ENCODE data around the gene BPIFB4. TPM values are rescaled to one million over a fixed set of nuclear protein-coding genes. Genes with fewer than 3 reads are reported as not detected.

Gene BPIFB4
- not detected in 2 replicates for total RNA-seq

GRCh38 chr20:33079259-33079658 lies at the start of gene BPIFB4:
Gene BPIFB4 (plus strand): TSS chr20:33079643. CDS start chr20:33081527, 1,884 bp downstream.
- H3K4me3 ChIP-seq (ENCODE audit: low read depth, low read length), result no peak within 1 kb of the TSS
- H3K36me3 ChIP-seq (ENCODE audit: control insufficient read depth, insufficient read depth, low read length), result no peaks in the 10 kb centered on the region
- DNase-seq (ENCODE audit: low read depth), result no peak
- no peak for TF ChIP-seq CTCF (IDR thresholded peaks at IDR 0.05; ENCODE audit: insufficient read depth, low read length, poor library complexity, severe bottlenecking)
- H3K27me3 ChIP-seq (ENCODE audit: control insufficient read depth, insufficient read depth, low read length), result no peaks in the 10 kb centered on the region

- Histone ChIP-seq H3K4me3 (ENCODE audit: low read depth, low read length) (no peak overlapping the region), H3K27me3 (ENCODE audit: control insufficient read depth, insufficient read depth, low read length) (no peaks in the 10 kb centered on the region), H3K36me3 (ENCODE audit: control insufficient read depth, insufficient read depth, low read length) (no peaks in the 10 kb centered on the region)
- no peak for DNase-seq (ENCODE audit: low read depth)
- TF ChIP-seq CTCF (IDR thresholded peaks at IDR 0.05; ENCODE audit: insufficient read depth, low read length, poor library complexity, severe bottlenecking), result no peak
These were observed 49.4 kb upstream of the BPIFB4 start for GRCh38 chr20:33030076-33030475.

- TF ChIP-seq CTCF (IDR thresholded peaks at IDR 0.05; ENCODE audit: insufficient read depth, low read length, poor library complexity, severe bottlenecking), result no peak
- Histone ChIP-seq H3K36me3 (ENCODE audit: control insufficient read depth, insufficient read depth, low read length) (no peaks in the 10 kb centered on the region), H3K4me3 (ENCODE audit: low read depth, low read length) (no peak overlapping the region)
These were observed 48.9 kb upstream of the BPIFB4 start for GRCh38 chr20:33030569-33030968.

GRCh38 chr20:33031531-33031930 lies 47.9 kb upstream of the BPIFB4 start, which contains the start of gene BPIFB6:
Gene BPIFB6 (plus strand): TSS chr20:33031648. CDS start chr20:33031648, 0 bp downstream.
- Histone ChIP-seq H3K27me3 (ENCODE audit: control insufficient read depth, insufficient read depth, low read length) (no peaks in the 10 kb centered on the region), H3K36me3 (ENCODE audit: control insufficient read depth, insufficient read depth, low read length) (no peaks in the 10 kb centered on the region), H3K4me3 (ENCODE audit: low read depth, low read length) (no peak within 1 kb of the TSS)
- no peak for DNase-seq (ENCODE audit: low read depth)
- no peak for TF ChIP-seq CTCF (IDR thresholded peaks at IDR 0.05; ENCODE audit: insufficient read depth, low read length, poor library complexity, severe bottlenecking)

More at GRCh38 chr20:33030569-33030968, 48.9 kb upstream of the BPIFB4 start:
- H3K27me3 ChIP-seq (ENCODE audit: control insufficient read depth, insufficient read depth, low read length), result no peaks in the 10 kb centered on the region
- no peak for DNase-seq (ENCODE audit: low read depth)

GRCh38 chr20:33032555-33032954 lies 46.9 kb upstream of the BPIFB4 start:
- no peaks in the 10 kb centered on the region for H3K27me3 ChIP-seq (ENCODE audit: control insufficient read depth, insufficient read depth, low read length)
- no peak for TF ChIP-seq CTCF (IDR thresholded peaks at IDR 0.05; ENCODE audit: insufficient read depth, low read length, poor library complexity, severe bottlenecking)
- DNase-seq (ENCODE audit: low read depth), result no peak
- H3K4me3 ChIP-seq (ENCODE audit: low read depth, low read length), result no peak overlapping the region
- no peaks in the 10 kb centered on the region for H3K36me3 ChIP-seq (ENCODE audit: control insufficient read depth, insufficient read depth, low read length)

- no peaks in the 10 kb centered on the region for H3K36me3 ChIP-seq (ENCODE audit: control insufficient read depth, insufficient read depth, low read length)
- TF ChIP-seq CTCF (IDR thresholded peaks at IDR 0.05; ENCODE audit: insufficient read depth, low read length, poor library complexity, severe bottlenecking), result no peak
- H3K27me3 ChIP-seq (ENCODE audit: control insufficient read depth, insufficient read depth, low read length), result no peaks in the 10 kb centered on the region
- H3K4me3 ChIP-seq (ENCODE audit: low read depth, low read length), result no peak overlapping the region
- no peak for DNase-seq (ENCODE audit: low read depth)
These were observed 46.1 kb upstream of the BPIFB4 start for GRCh38 chr20:33033381-33033780.
